ENCODE results near the gene CTSL.

- TF ChIP-seq CREB1 (IDR thresholded peaks at IDR 0.05) (no peak), CREB1 (CRISPR knock-in tag; IDR thresholded peaks at IDR 0.05) (no peak), ATF3 (CRISPR knock-in tag; IDR thresholded peaks at IDR 0.05) (no peak), HBP1 (CRISPR knock-in tag; IDR thresholded peaks at IDR 0.05; ENCODE audit: low read depth) (no peak), KLF9 (CRISPR knock-in tag; IDR thresholded peaks at IDR 0.05; ENCODE audit: low read depth) (no peak), XRCC5 (optimal IDR thresholded peaks at IDR 0.05; ENCODE audit: low read length) (no peak), ETS1 (CRISPR knock-in tag; IDR thresholded peaks at IDR 0.05) (no peak), ZSCAN12 (CRISPR knock-in tag; IDR thresholded peaks at IDR 0.05) (no peak)
These were observed 23.6 kb downstream of the CTSL start for GRCh38 chr9:87749335-87750035.
